Stimulated activated CD8-positive, alpha-beta memory T cell treated with anti-CD3 and anti-CD28 coated beads, Interleukin-7, amount 100 ng/mL, for 4 hours (primary cell): ENCODE results near the gene EIF3M.
"Not testable (repeated sequence)": the region's sequence is repeated elsewhere in the genome, so short reads cannot be mapped to it uniquely, and the experiment has no call there.

Experiments
- DNase-seq, 2 donors: peaks; one replicate each; pipeline ENCODE4 v3.0.0-alpha.2; 2020; ENCODE audit warnings: low read depth in 2 of 2

EIF3M gene

DNA sequence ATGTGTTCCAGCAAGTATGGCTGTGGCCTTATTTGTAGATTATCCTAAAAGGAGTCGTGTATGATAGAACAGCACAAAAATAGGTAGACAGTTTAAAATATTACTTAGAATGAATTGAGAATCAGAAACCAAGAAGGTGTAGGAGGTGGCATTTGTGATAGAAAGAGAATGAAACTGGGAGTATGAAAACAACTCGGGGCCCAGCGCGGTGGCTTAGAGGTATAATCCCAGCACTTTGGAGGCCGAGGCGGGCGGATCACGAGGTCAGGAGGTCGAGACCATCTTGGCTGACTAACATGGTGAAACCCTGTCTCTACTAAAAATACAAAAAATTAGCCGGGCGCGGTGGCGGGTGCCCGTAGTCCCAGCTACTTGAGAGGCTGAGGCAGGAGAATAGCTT lies 12.5 kb downstream of the EIF3M start:
- DNase-seq = not testable (repeated sequence)

DNA sequence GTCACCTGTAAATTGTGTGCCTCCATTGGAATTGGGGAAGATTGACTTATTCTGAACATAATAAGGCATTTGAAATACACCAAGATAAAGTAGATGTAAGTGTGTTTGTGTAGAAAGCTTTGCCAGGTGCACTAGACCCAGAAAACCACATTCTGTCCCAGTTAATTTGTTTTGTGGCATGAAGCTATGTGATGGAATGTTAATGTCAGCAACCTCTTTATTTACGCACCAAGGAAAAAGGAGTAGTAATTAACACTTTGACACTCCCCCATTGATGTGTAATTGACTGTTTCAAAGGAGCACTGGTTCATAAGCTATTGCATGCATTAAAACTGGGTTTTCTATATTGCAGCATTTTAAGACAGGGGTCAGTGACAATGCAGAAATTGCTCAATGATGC lies 14.3 kb downstream of the EIF3M start:
- DNase-seq = no peak

GRCh38 chr11:32602657-32603415 lies 19.2 kb downstream of the EIF3M start:
- DNase-seq = no peak

DNA sequence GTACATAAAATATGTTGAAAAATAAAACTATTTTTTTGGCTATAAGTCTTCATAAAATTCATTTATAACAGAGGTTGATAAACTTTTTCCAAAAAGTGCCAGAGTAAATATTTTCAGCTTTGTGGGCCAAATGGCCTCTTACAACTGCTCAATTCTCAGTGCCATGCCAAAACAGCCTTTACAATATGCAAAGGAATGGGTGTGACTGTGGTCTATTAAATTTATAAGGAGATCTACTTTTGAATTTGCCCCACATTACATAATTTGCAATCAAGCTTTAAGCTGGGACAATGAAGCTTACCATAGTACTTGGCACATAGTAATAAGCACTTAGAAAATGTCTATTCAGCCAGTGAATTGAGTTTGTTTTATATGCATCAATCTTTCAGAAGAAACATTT lies 22.6 kb downstream of the EIF3M start:
- no peak for DNase-seq

GRCh38 chr11:32608826-32609225 lies 25.2 kb downstream of the EIF3M start:
- not testable (repeated sequence) for DNase-seq

DNA sequence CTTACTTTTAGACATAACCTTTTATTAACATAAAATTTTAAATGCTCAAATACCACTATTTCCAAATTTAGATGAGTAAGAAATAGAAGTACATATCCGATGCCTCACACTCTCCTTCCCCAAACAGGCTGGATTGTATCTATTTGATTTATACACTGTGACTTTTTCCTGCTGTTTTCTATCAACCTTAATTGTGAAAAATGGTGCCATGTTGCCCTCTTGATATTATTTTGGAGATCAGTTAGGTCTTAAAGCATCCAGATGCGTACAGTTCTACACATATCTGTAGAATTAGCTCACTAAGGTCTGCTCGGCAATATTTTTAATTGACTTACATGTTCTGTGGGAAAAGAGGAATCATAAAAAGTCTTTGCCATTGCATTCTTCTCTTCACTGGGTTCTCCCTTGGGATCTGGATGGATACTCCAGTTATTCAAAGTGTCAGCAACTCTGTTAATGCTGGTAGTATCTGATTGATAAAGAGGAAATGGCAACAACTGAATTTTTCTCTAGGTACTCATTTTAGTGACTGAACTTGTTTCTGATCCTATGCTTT lies 27.2 kb downstream of the EIF3M start:
- DNase-seq = no peak

- DNase-seq = no peak
Measured at GRCh38 chr11:32613500-32614151, 30.0 kb downstream of the EIF3M start.

- no peak for DNase-seq
Measured at GRCh38 chr11:32615422-32615821, 31.8 kb downstream of the EIF3M start.

DNA sequence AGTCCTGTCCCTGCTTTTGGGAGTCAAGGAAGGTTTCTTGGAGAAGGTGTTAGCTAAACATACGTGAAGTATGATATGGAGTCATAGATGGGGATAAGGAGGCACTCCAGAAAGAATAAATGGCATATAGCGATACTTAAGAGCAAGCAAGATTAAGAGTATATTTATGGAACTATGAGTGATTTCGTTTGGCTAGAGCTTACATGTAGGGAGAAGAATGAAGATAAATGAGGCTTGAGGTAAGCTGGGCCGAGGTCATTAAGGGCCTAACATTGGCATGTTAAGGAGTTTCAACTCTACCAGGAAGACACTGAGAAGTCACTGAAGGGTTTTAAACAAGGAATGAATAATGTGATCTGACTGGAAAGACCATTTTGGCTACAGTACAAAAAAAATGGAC lies 33.3 kb downstream of the EIF3M start:
- no peak for DNase-seq

- no peak for DNase-seq
Measured at GRCh38 chr11:32630844-32631243, 47.2 kb downstream of the EIF3M start.

DNA sequence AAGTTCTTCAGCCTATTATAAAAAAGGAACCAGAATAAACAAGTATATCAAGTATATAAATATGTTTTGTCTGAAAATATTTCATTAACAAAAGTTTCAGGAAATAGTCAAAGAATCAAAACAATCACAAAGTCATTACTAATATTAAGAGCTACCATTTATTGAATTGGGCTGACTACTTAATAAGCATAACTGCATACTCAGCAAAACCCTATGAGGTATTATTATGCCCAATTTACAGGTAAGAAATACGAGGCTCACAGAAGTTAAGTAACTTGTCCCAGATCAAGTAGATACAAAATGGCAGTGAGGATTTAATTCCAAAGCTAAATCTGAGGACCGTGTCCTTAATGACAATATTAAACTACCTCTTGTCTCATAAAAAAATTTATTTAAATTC lies 52.2 kb downstream of the EIF3M start:
- DNase-seq = no peak

DNA sequence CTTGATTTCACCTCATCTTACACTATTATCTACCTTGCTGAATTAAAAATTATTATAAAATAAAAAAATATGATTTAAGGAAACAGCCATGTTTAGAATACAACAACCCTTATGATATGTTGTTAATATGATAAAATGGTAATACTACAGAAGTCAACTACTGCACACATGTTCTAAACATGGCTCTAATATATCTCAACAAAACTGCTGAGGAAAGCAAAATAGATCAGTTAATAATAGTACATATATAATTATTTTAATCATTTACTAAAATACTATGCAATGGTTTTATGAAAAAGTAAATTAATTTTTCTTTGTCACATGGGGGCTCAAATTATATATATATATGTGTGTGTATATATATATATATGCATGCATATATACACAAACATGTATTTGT lies 57.7 kb downstream of the EIF3M start:
- no peak for DNase-seq

DNA sequence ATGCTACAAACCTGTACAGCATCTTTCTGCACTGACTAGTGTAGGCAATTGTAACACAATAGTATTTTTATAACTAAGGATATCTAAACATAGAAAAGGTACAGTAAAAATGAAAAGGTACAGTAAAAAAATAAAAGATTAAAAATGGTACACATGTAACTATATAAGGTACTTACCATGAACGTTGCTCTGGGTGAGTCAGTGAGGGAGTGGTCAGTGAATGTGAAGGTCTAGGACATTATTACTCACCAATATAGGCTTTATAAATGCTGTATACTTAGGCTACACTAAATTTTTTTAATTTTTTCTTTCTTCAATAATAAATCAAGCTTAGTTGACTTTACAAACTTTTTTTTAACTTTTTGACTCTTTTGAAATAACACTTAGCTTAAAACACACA lies 59.9 kb downstream of the EIF3M start:
- DNase-seq = no peak
